ENCODE results near the gene PGA5.

DNA sequence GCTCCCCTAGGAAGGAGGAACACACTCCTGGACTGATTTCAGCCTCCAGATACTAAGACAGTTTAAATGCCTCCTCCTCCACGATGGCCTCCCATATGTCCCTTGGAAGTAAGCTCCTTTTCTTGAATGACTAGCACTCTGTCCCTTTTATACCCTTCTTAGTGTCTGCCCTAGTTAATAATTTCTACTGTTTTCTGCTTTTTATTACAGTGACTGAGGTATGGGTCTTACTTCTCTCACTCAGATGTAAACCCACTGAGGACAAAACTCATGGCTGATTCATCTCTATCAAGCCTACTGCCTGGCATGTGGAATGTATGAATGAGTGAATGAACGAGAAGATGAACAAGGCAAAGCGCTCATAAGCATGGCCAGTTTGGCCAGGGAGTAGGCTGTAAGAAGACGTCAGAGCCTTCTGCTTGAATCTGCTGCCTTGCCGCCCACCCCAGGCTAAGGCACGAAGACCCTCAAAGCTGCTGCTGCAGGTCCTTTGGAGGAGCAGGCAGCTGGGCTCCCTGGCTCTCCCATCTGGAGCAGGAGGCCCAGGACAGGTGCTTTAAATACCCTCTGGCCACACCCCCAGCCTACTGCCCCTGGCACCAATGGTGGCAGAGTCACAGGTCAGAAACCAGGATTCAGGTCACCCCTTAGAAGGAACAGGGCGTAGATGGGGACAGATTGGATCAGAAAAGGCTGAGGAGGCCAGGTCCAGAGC is 45.8 kb upstream of the PGA5 start:
- no peak for TF ChIP-seq SREBF2 (IDR thresholded peaks at IDR 0.05; ENCODE audit: low read length)
- no peak for TF ChIP-seq TAF1 (IDR thresholded peaks at IDR 0.05; ENCODE audit: borderline replicate concordance, low read depth, low read length)
- TF ChIP-seq, protein P1, sequence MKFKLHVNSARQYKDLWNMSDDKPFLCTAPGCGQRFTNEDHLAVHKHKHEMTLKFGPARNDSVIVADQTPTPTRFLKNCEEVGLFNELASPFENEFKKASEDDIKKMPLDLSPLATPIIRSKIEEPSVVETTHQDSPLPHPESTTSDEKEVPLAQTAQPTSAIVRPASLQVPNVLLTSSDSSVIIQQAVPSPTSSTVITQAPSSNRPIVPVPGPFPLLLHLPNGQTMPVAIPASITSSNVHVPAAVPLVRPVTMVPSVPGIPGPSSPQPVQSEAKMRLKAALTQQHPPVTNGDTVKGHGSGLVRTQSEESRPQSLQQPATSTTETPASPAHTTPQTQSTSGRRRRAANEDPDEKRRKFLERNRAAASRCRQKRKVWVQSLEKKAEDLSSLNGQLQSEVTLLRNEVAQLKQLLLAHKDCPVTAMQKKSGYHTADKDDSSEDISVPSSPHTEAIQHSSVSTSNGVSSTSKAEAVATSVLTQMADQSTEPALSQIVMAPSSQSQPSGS (IDR thresholded peaks at IDR 0.05; ENCODE audit: low read length) = no peak
- no peak for TF ChIP-seq ASH2L (IDR thresholded peaks at IDR 0.05; ENCODE audit: borderline replicate concordance, low read depth)
- TF ChIP-seq RELA (IDR thresholded peaks at IDR 0.05; ENCODE audit: borderline replicate concordance, partially characterized antibody) = no peak
- no peak for TF ChIP-seq CHD2 (IDR thresholded peaks at IDR 0.05; ENCODE audit: borderline replicate concordance, low read depth, low read length)
- no peak for TF ChIP-seq NFYB (IDR thresholded peaks at IDR 0.05; ENCODE audit: insufficient read depth, low read depth, low read length)
- no peak for TF ChIP-seq TARDBP (IDR thresholded peaks at IDR 0.05; ENCODE audit: borderline replicate concordance)
